ENCODE results near the gene EEF1AKMT2.

- TF ChIP-seq ZNF274 (IDR thresholded peaks at IDR 0.05; ENCODE audit: low read depth, low read length), result no peak
- TF ChIP-seq YY1 (IDR thresholded peaks at IDR 0.05; ENCODE audit: insufficient read depth, insufficient read length), result no peak
Measured at GRCh38 chr10:124732931-124733570, 58.6 kb downstream of the EEF1AKMT2 start.

All from NT2/D1 (cell line).